DND-41 (cell line): ENCODE data around the gene HRH4.

Source experiments
- ATAC-seq: fragments of 200-7000 bp; cut with Tn5 transposase; 3 replicates; pipeline ENCODE4 v1.9.1; 2021; ENCODE audit warnings: low read depth; ENCODE audit not compliant: insufficient read depth
- DNase-seq: peaks from one replicate; pipeline ENCODE4 v3.0.0-alpha.2; 2020
- H2AFZ ChIP-seq: 2 replicates; pipeline ENCODE4 v1.6.0; 2012; ENCODE audit warnings: low read depth, low read length
- H3K27ac ChIP-seq: 2 replicates; pipeline ENCODE4 v1.5.1; 2012; ENCODE audit warnings: low read length, inconsistent platforms
- H3K27me3 ChIP-seq: fragments of 200-600 bp; sonication (generic); 2 replicates; pipeline ENCODE4 v1.6.0; 2012; ENCODE audit warnings: low read length, mild to moderate bottlenecking, inconsistent platforms; ENCODE audit not compliant: insufficient read depth, poor library complexity
- H3K36me3 ChIP-seq: 2 replicates; pipeline ENCODE4 v1.5.1; 2012; ENCODE audit warnings: low read length, inconsistent platforms; ENCODE audit not compliant: insufficient read depth
- H3K4me1 ChIP-seq: 2 replicates; pipeline ENCODE4 v1.5.1; 2012; ENCODE audit warnings: mild to moderate bottlenecking, low read length; ENCODE audit not compliant: insufficient read depth
- H3K4me2 ChIP-seq: 2 replicates; pipeline ENCODE4 v1.6.0; 2012; ENCODE audit warnings: mild to moderate bottlenecking, moderate library complexity, low read length, inconsistent platforms; ENCODE audit not compliant: insufficient read depth
- H3K4me3 ChIP-seq, 2 experiments: fragments of 200-600 bp in 1 of 2; shearing (Covaris generic) in 1 of 2; 2 replicates each; pipeline ENCODE4 v1.5.1; 2012 to 2016; ENCODE audit warnings: inconsistent platforms in 2 of 2, low read length in 2 of 2, mild to moderate bottlenecking in 2 of 2, low read depth in 1 of 2, moderate library complexity in 1 of 2
- H3K79me2 ChIP-seq: 2 replicates; pipeline ENCODE4 v1.6.0; 2012; ENCODE audit warnings: low read length, inconsistent platforms; ENCODE audit not compliant: insufficient read depth
- H3K9ac ChIP-seq: 2 replicates; pipeline ENCODE4 v1.6.0; 2012; ENCODE audit warnings: low read depth, mild to moderate bottlenecking, inconsistent platforms, low read length, moderate library complexity
- H3K9me3 ChIP-seq: 2 replicates; pipeline ENCODE4 v1.5.1; 2012; ENCODE audit warnings: low read length, moderate library complexity, mild to moderate bottlenecking, inconsistent platforms; ENCODE audit not compliant: insufficient read depth, severe bottlenecking
- H4K20me1 ChIP-seq: 2 replicates; pipeline ENCODE4 v1.6.0; 2012; ENCODE audit warnings: low read length; ENCODE audit not compliant: insufficient read depth
- CTCF ChIP-seq: IDR thresholded peaks from 2 replicates; pipeline ENCODE4 v1.5.1; 2012; ENCODE audit warnings: borderline replicate concordance, low read length, moderate library complexity, mild to moderate bottlenecking; ENCODE audit not compliant: poor library complexity, severe bottlenecking; ENCODE audit errors: extremely low read depth
- EZH2 ChIP-seq: IDR thresholded peaks from 3 replicates; pipeline ENCODE4 v1.6.1; 2012; ENCODE audit warnings: borderline replicate concordance, low read depth, mild to moderate bottlenecking, moderate library complexity, low read length, inconsistent platforms; ENCODE audit not compliant: severe bottlenecking

The HRH4 gene

GRCh38 chr18:24488824-24489493 is 28.5 kb downstream of the HRH4 start:
- H3K4me2 ChIP-seq, result no peak overlapping the region

GRCh38 chr18:24490539-24490938 is 30.1 kb downstream of the HRH4 start:
- Histone ChIP-seq H3K9me3 (no peaks in the 10 kb centered on the region), H3K4me3 (no peak overlapping the region), H3K36me3 (no peaks in the 10 kb centered on the region), H3K4me1 (no peaks in the 10 kb centered on the region), H3K4me2 (no peak overlapping the region), H3K27ac (no peak overlapping the region), H3K79me2 (no peaks in the 10 kb centered on the region), H4K20me1 (no peaks in the 10 kb centered on the region), H3K9ac (no peak overlapping the region), H3K27me3 (no peaks in the 10 kb centered on the region), H2AFZ (no peak overlapping the region)
- ATAC-seq (no peak), DNase-seq (no peak)
- TF ChIP-seq EZH2, result no peak

More at GRCh38 chr18:24488824-24489493, 28.5 kb downstream of the HRH4 start:
- TF ChIP-seq CTCF (peak; percentile 77), EZH2 (no peak)
- Histone ChIP-seq H2AFZ (no peak overlapping the region), H3K4me3 (no peak overlapping the region), H3K79me2 (no peaks in the 10 kb centered on the region), H3K9me3 (no peaks in the 10 kb centered on the region), H3K4me1 (no peaks in the 10 kb centered on the region), H4K20me1 (no peaks in the 10 kb centered on the region), H3K9ac (no peak overlapping the region), H3K27ac (no peak overlapping the region), H3K27me3 (peaks cover 6% of the 10 kb centered on the region), H3K36me3 (no peaks in the 10 kb centered on the region)
- no peak for DNase-seq
- ATAC-seq, result 0 out of 3 replicates have a peak, but pooled peaks have one; percentile 42

GRCh38 chr18:24491927-24492834 is 31.7 kb downstream of the HRH4 start:
- Histone ChIP-seq H3K4me2 (no peak overlapping the region), H3K79me2 (no peaks in the 10 kb centered on the region), H3K27ac (no peak overlapping the region), H3K9ac (no peak overlapping the region), H4K20me1 (no peaks in the 10 kb centered on the region), H2AFZ (no peak overlapping the region), H3K9me3 (no peaks in the 10 kb centered on the region), H3K36me3 (no peaks in the 10 kb centered on the region), H3K4me3 (no peak overlapping the region), H3K4me1 (no peaks in the 10 kb centered on the region), H3K27me3 (no peaks in the 10 kb centered on the region)
- ATAC-seq (peak; percentile 67), DNase-seq (peak; percentile 12)
- no peak for TF ChIP-seq EZH2
- TF ChIP-seq CTCF, result no peak

GRCh38 chr18:24494586-24494985 is 34.1 kb downstream of the HRH4 start:
- H2AFZ ChIP-seq, result no peak overlapping the region
- H3K4me3 ChIP-seq, result no peak overlapping the region
- H4K20me1 ChIP-seq, result no peaks in the 10 kb centered on the region
- no peaks in the 10 kb centered on the region for H3K79me2 ChIP-seq
- no peaks in the 10 kb centered on the region for H3K36me3 ChIP-seq
- no peaks in the 10 kb centered on the region for H3K4me1 ChIP-seq
- H3K27ac ChIP-seq, result no peak overlapping the region
- H3K4me2 ChIP-seq, result no peak overlapping the region
- no peaks in the 10 kb centered on the region for H3K9me3 ChIP-seq
- H3K9ac ChIP-seq, result no peak overlapping the region
- no peak for ATAC-seq
- no peak for DNase-seq
- no peaks in the 10 kb centered on the region for H3K27me3 ChIP-seq
- no peak for TF ChIP-seq CTCF
